HCT116 (cell line): ENCODE measurements around the gene ADAMTS1. TPM values are rescaled to one million over a fixed set of nuclear protein-coding genes. Genes with fewer than 3 reads are reported as not detected.

Experiments
- ATAC-seq: fragments of 200-7000 bp; cut with Tn5 transposase; 2 replicates; pipeline ENCODE4 v1.9.1; 2020; ENCODE audit warnings: mild to moderate bottlenecking, moderate library complexity
- BruUV-seq: library from RNA; stranded (reverse); fragments of 400-500 nt; replicated peaks from 2 replicates; lab custom pipeline; 2021; lab: Mats Ljungman, UMichigan
- CTCF ChIA-PET: fragments of 300-600 bp; sonication (Branson Sonifier 250); formaldehyde crosslinking; loops from one replicate; lab custom pipeline; 2021; ENCODE audit warnings: antibody characterized with exemption; lab: Charles Lee
- POLR2A ChIA-PET: fragments of 300-600, 350-600 bp; sonication (Branson Sonifier 250); formaldehyde crosslinking; loops from one replicate; lab custom pipeline; 2021; ENCODE audit warnings: antibody characterized with exemption; lab: Charles Lee
- RAD21 ChIA-PET, 2 experiments: fragments of 300-600 bp; sonication (Branson Sonifier 250); formaldehyde crosslinking; loops; one replicate each; lab custom pipeline; 2023; ENCODE audit warnings: low total read pairs in 2 of 2; ENCODE audit not compliant: uncharacterized antibody in 2 of 2, unreplicated experiment in 2 of 2, low non-redundant PET in 1 of 2; lab: Charles Lee
- DNase-seq: peaks from one replicate; pipeline ENCODE4 v3.0.0-alpha.2; 2010; ENCODE audit warnings: low read depth, low spot score
- H2AFZ ChIP-seq: fragments of 200-600 bp; shearing (Covaris generic), sonication (generic); 2 replicates; pipeline ENCODE4 v1.6.1; 2017; ENCODE audit warnings: low read depth, mixed run types, mixed read lengths, antibody characterized with exemption, low read length; ENCODE audit not compliant: poor library complexity, severe bottlenecking
- H3K27ac ChIP-seq: 2 replicates; pipeline ENCODE4 v1.5.1; 2012; ENCODE audit warnings: low read depth, low read length
- H3K27me3 ChIP-seq: fragments of 200-600 bp; sonication (generic); 2 replicates; pipeline ENCODE4 v1.6.1; 2016; ENCODE audit warnings: mixed run types, low read length, mixed read lengths; ENCODE audit not compliant: insufficient read depth
- H3K36me3 ChIP-seq, 2 experiments: fragments of 200-500 bp in 1 of 2; fragments of 200-600 bp in 1 of 2; sonication (Bioruptor generic) in 1 of 2; sonication (generic) in 1 of 2; 2 replicates each; pipeline versions ENCODE4 v1.5.1 to v1.6.1; 2014 to 2016; ENCODE audit warnings: low read length in 2 of 2, inconsistent platforms in 1 of 2, mixed read lengths in 1 of 2, mixed run types in 1 of 2; ENCODE audit not compliant: insufficient read depth in 2 of 2, control insufficient read depth in 1 of 2
- H3K4me1 ChIP-seq, 2 experiments: fragments of 200-600 bp in 1 of 2; sonication (generic) in 1 of 2; 2 replicates each; pipeline versions ENCODE4 v1.5.1 to v1.6.1; 2012 to 2017; ENCODE audit warnings: low read length in 2 of 2, inconsistent platforms in 1 of 2, mild to moderate bottlenecking in 1 of 2, mixed read lengths in 1 of 2, mixed run types in 1 of 2, moderate library complexity in 1 of 2; ENCODE audit not compliant: insufficient read depth in 2 of 2, control insufficient read depth in 1 of 2
- H3K4me2 ChIP-seq: fragments of 200-600 bp; sonication (generic); 2 replicates; pipeline ENCODE4 v1.6.1; 2017; ENCODE audit warnings: mixed run types, low read length, mixed read lengths
- H3K4me3 ChIP-seq, 2 experiments: fragments of 200-600 bp in 1 of 2; sonication (generic) in 1 of 2; replicated peaks in 1 of 2; 2 replicates each; pipeline ENCODE4 v1.5.1; 2011 to 2016; ENCODE audit warnings: low read length in 2 of 2, control low read depth in 1 of 2, low read depth in 1 of 2, mild to moderate bottlenecking in 1 of 2, mixed read lengths in 1 of 2, mixed run types in 1 of 2
- H3K79me2 ChIP-seq: fragments of 200-600 bp; sonication (generic); 2 replicates; pipeline ENCODE4 v1.6.1; 2017; ENCODE audit warnings: mild to moderate bottlenecking, mixed run types, low read length, moderate library complexity, mixed read lengths; ENCODE audit not compliant: insufficient read depth
- H3K9ac ChIP-seq: fragments of 200-600 bp; sonication (generic); 2 replicates; pipeline ENCODE4 v1.6.1; 2016; ENCODE audit warnings: low read length, mixed read lengths
- H3K9me2 ChIP-seq: fragments of 200-600 bp; sonication (generic), shearing (Covaris generic); 2 replicates; pipeline ENCODE4 v1.6.1; 2017; ENCODE audit warnings: mixed run types, mild to moderate bottlenecking, moderate library complexity; ENCODE audit not compliant: insufficient read depth
- H3K9me3 ChIP-seq, 2 experiments: fragments of 200-500 bp in 1 of 2; fragments of 200-600 bp in 1 of 2; sonication (Bioruptor generic) in 1 of 2; sonication (generic) in 1 of 2; 2 replicates each; pipeline ENCODE4 v1.6.1; 2014 to 2017; ENCODE audit warnings: low read length in 2 of 2, mixed read lengths in 2 of 2, inconsistent platforms in 1 of 2, low read depth in 1 of 2, mild to moderate bottlenecking in 1 of 2, mixed run types in 1 of 2, moderate library complexity in 1 of 2; ENCODE audit not compliant: control insufficient read depth in 1 of 2, insufficient read depth in 1 of 2
- H4K20me1 ChIP-seq: fragments of 200-600 bp; sonication (generic), shearing (Covaris generic); 2 replicates; pipeline ENCODE4 v1.6.1; 2017; ENCODE audit warnings: mixed run types, mild to moderate bottlenecking, moderate library complexity; ENCODE audit not compliant: insufficient read depth
- ATF3 ChIP-seq: IDR thresholded peaks from 2 replicates; pipeline ENCODE4 v1.6.1; 2012
- CEBPB ChIP-seq: IDR thresholded peaks from 2 replicates; pipeline ENCODE4 v1.6.1; 2012; ENCODE audit warnings: low read depth
- EGR1 ChIP-seq: IDR thresholded peaks from 2 replicates; pipeline ENCODE4 v1.6.1; 2012; ENCODE audit warnings: low read depth
- ELF1 ChIP-seq: IDR thresholded peaks from 2 replicates; pipeline ENCODE4 v1.6.1; 2012; ENCODE audit warnings: low read depth, borderline replicate concordance
- JUND ChIP-seq: IDR thresholded peaks from 2 replicates; pipeline ENCODE4 v1.6.1; 2012
- MAX ChIP-seq: IDR thresholded peaks from 2 replicates; pipeline ENCODE4 v1.6.1; 2012
- POLR2A ChIP-seq: IDR thresholded peaks from 2 replicates; pipeline ENCODE4 v1.7.0; 2011; ENCODE audit warnings: borderline replicate concordance; ENCODE audit not compliant: insufficient read depth, insufficient read length; ENCODE audit errors: extremely low read depth
- POLR2AphosphoS5 ChIP-seq: IDR thresholded peaks from 2 replicates; pipeline ENCODE4 v1.6.1; 2011; ENCODE audit warnings: mild to moderate bottlenecking, low read depth, low read length, moderate library complexity
- RAD21 ChIP-seq: IDR thresholded peaks from 2 replicates; pipeline ENCODE4 v1.6.1; 2012; ENCODE audit warnings: low read depth, mild to moderate bottlenecking
- SIN3A ChIP-seq: IDR thresholded peaks from 2 replicates; pipeline ENCODE4 v1.6.1; 2012; ENCODE audit warnings: low read depth
- SRF ChIP-seq: IDR thresholded peaks from 2 replicates; pipeline ENCODE4 v1.6.1; 2012; ENCODE audit warnings: low read depth
- TCF7L2 ChIP-seq: IDR thresholded peaks from 2 replicates; pipeline ENCODE4 v1.7.0; 2011; ENCODE audit warnings: borderline replicate concordance, inconsistent platforms; ENCODE audit not compliant: insufficient read depth, insufficient read length; ENCODE audit errors: extremely low read depth
- YY1 ChIP-seq: IDR thresholded peaks from 2 replicates; pipeline ENCODE4 v1.6.1; 2011; ENCODE audit warnings: low read length, low read depth, moderate library complexity, mild to moderate bottlenecking; ENCODE audit not compliant: insufficient replicate concordance; ENCODE audit errors: extremely low read depth
- ZBTB33 ChIP-seq: IDR thresholded peaks from 2 replicates; pipeline ENCODE4 v1.6.1; 2011; ENCODE audit warnings: mild to moderate bottlenecking, low read length, moderate library complexity; ENCODE audit not compliant: insufficient replicate concordance; ENCODE audit errors: extremely low read depth
- ZNF274 ChIP-seq: fragments of 200-500 bp; sonication (Bioruptor generic); IDR thresholded peaks from 2 replicates; pipeline ENCODE4 v1.6.1; 2014; ENCODE audit warnings: mild to moderate bottlenecking, low read depth, low read length, inconsistent platforms
- intact Hi-C: fragments of 100-400 bp; cut with micrococcal nuclease; formaldehyde crosslinking; loops from 2 replicates; pipeline ENCODE4 v1.10.0; 2022
- total RNA-seq: library from RNA; stranded (reverse); gene quantifications from one replicate; pipeline ENCODE4 v1.2.1, GENCODE V29; 2021; ENCODE audit not compliant: unreplicated experiment
- TF ChIP-seq, protein P1 (sequence below), 3 experiments: fragments of 200-600 bp in 1 of 3; sonication (generic) in 1 of 3; IDR thresholded peaks in 2 of 3; conservative IDR thresholded peaks in 1 of 3; 2 replicates each; pipeline ENCODE4 v1.5.1; 2012 to 2017; ENCODE audit warnings: low read depth in 2 of 3, low read length in 2 of 3, antibody characterized with exemption in 1 of 3, borderline replicate concordance in 1 of 3, control low read depth in 1 of 3, mild to moderate bottlenecking in 1 of 3, mixed read lengths in 1 of 3, mixed run types in 1 of 3, moderate library complexity in 1 of 3; ENCODE audit not compliant: insufficient read depth in 1 of 3

ADAMTS1 gene
- total RNA-seq, 1 experiment from 2014 or later, result 0.98 TPM

DNA sequence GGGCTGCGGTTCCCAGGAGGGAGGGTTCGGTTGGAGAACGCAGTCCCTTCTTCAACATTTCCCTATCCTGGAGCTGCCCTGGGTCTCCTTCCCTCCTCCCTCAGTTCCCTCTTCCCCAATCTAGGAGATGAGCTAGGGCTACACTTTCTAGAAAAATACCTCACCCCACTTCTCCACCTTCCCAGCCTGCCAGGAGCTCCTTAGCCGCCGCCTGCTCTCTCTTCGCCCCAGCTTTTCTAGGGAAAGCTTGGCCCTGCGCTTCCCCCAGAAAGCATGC is 488 bp upstream of the ADAMTS1 start:
- Histone ChIP-seq H3K4me1 (no peaks in the 10 kb centered on the region), H4K20me1 (no peaks in the 10 kb centered on the region), H3K9me2 (no peaks in the 10 kb centered on the region), H3K4me2 (no peak overlapping the region), H3K4me3 (no peak overlapping the region), H3K36me3 (no peaks in the 10 kb centered on the region), H3K9me3 (peaks cover 0 to 11% of the 10 kb centered on the region in 2 experiments; a peak in 1 of 4 replicates), H3K27me3 (no peaks in the 10 kb centered on the region)
- POLR2A ChIA-PET, result no interaction called here
- RAD21 ChIA-PET, result no interaction called here
- CTCF ChIA-PET, result no interaction called here
- no peak for TF ChIP-seq POLR2A
- TF ChIP-seq SRF, result no peak
- no peak for TF ChIP-seq TCF7L2
- no peak for TF ChIP-seq POLR2AphosphoS5
- TF ChIP-seq, protein P1, sequence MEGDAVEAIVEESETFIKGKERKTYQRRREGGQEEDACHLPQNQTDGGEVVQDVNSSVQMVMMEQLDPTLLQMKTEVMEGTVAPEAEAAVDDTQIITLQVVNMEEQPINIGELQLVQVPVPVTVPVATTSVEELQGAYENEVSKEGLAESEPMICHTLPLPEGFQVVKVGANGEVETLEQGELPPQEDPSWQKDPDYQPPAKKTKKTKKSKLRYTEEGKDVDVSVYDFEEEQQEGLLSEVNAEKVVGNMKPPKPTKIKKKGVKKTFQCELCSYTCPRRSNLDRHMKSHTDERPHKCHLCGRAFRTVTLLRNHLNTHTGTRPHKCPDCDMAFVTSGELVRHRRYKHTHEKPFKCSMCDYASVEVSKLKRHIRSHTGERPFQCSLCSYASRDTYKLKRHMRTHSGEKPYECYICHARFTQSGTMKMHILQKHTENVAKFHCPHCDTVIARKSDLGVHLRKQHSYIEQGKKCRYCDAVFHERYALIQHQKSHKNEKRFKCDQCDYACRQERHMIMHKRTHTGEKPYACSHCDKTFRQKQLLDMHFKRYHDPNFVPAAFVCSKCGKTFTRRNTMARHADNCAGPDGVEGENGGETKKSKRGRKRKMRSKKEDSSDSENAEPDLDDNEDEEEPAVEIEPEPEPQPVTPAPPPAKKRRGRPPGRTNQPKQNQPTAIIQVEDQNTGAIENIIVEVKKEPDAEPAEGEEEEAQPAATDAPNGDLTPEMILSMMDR (IDR thresholded peaks at IDR 0.05 in 2 of 3, conservative IDR thresholded peaks at IDR 0.05 in 1 of 3; ENCODE audit: borderline replicate concordance in 1 of 3, insufficient read depth in 1 of 3, low read depth in 2 of 3, low read length in 2 of 3), result no peak
- no peak for TF ChIP-seq RAD21
- no peak for TF ChIP-seq SIN3A
- TF ChIP-seq, all 23 proteins: peak for 0
- no peak overlapping the region for H3K9ac ChIP-seq
- ATAC-seq, result no peak
- no TSS peak for BruUV-seq
- no peak overlapping the region for H3K27ac ChIP-seq
- H2AFZ ChIP-seq, result no peak overlapping the region
- intact Hi-C loops, result no loop called here
- no peak for DNase-seq
- no peaks in the 10 kb centered on the region for H3K79me2 ChIP-seq

GRCh38 chr21:26844258-26845065 is 747 bp downstream of the ADAMTS1 start:
- Histone ChIP-seq H2AFZ (no peak overlapping the region), H3K79me2 (no peaks in the 10 kb centered on the region), H3K9me2 (no peaks in the 10 kb centered on the region), H3K4me2 (no peak overlapping the region), H3K27me3 (no peaks in the 10 kb centered on the region), H3K27ac (no peak overlapping the region), H3K36me3 (no peaks in the 10 kb centered on the region), H3K4me1 (no peaks in the 10 kb centered on the region), H4K20me1 (no peaks in the 10 kb centered on the region), H3K4me3 (no peak overlapping the region), H3K9me3 (peaks cover 0 to 15% of the 10 kb centered on the region in 2 experiments; a peak in 1 of 4 replicates), H3K9ac (no peak overlapping the region)
- intact Hi-C loops, result no loop called here
- DNase-seq, result no peak
- BruUV-seq, result no TSS peak
- CTCF ChIA-PET, result no interaction called here
- RAD21 ChIA-PET, result no interaction called here
- ATAC-seq, result no peak
- POLR2A ChIA-PET, result no interaction called here
- TF ChIP-seq ELF1, result no peak
- TF ChIP-seq JUND, result no peak
- TF ChIP-seq SIN3A, result no peak
- TF ChIP-seq ATF3, result no peak
- TF ChIP-seq CEBPB, result no peak
- no peak for TF ChIP-seq ZNF274
- TF ChIP-seq YY1, result no peak
- no peak for TF ChIP-seq MAX
- no peak for TF ChIP-seq EGR1
- no peak for TF ChIP-seq POLR2AphosphoS5
- no peak for TF ChIP-seq ZBTB33
